Naive thymus-derived CD4-positive, alpha-beta T cell (primary cell): ENCODE results near the gene GIMAP5. TPM values are rescaled to one million over a fixed set of nuclear protein-coding genes. Genes with fewer than 3 reads are reported as not detected.

ENCODE experiments used
- ATAC-seq: fragments of 150-1000 bp; cut with Tn5 transposase; 2 replicates; pipeline ENCODE4 v1.10.0; 2021; ENCODE audit warnings: mild to moderate bottlenecking, moderate library complexity
- CTCF ChIA-PET: fragments of 350-600 bp; sonication (Branson Sonifier 250); formaldehyde crosslinking; loops from one replicate; lab custom pipeline; 2021; ENCODE audit warnings: antibody characterized with exemption; lab: Charles Lee
- POLR2A ChIA-PET: fragments of 350-600 bp; sonication (Branson Sonifier 250); formaldehyde crosslinking; loops from one replicate; lab custom pipeline; 2021; ENCODE audit warnings: antibody characterized with exemption, inconsistent platforms; lab: Charles Lee
- DNase-seq, 9 donors: peaks; one replicate each; pipeline versions ENCODE4 v3.0.0 to v3.0.0-alpha.2; 2020 to 2022; ENCODE audit warnings: mixed read lengths in 1 of 9
- H3K27ac ChIP-seq: one replicate; pipeline ENCODE4 v1.7.0; 2013; ENCODE audit warnings: mild to moderate bottlenecking, low read depth, low read length, moderate library complexity
- H3K27me3 ChIP-seq, 2 donors: one replicate each; pipeline ENCODE4 v1.7.0; 2013; ENCODE audit warnings: low read length in 2 of 2, mild to moderate bottlenecking in 2 of 2, moderate library complexity in 2 of 2; ENCODE audit not compliant: control insufficient read depth in 2 of 2, insufficient read depth in 2 of 2
- H3K36me3 ChIP-seq, 3 experiments: 1 replicate in 2 of 3; 2 replicates in 1 of 3; pipeline ENCODE4 v1.7.0; 2013; ENCODE audit warnings: low read length in 3 of 3, mild to moderate bottlenecking in 3 of 3, moderate library complexity in 1 of 3; ENCODE audit not compliant: insufficient read depth in 3 of 3, control insufficient read depth in 2 of 3
- H3K4me1 ChIP-seq, 2 donors: one replicate each; pipeline ENCODE4 v1.7.0; 2013; ENCODE audit warnings: low read length in 2 of 2, mild to moderate bottlenecking in 2 of 2, moderate library complexity in 1 of 2; ENCODE audit not compliant: control insufficient read depth in 2 of 2, insufficient read depth in 2 of 2
- H3K4me3 ChIP-seq: 2 replicates; pipeline ENCODE4 v1.7.0; 2013; ENCODE audit warnings: mild to moderate bottlenecking, low read length
- H3K9me3 ChIP-seq, 3 experiments: 1 replicate in 2 of 3; 2 replicates in 1 of 3; pipeline ENCODE4 v1.7.0; 2013; ENCODE audit warnings: low read length in 3 of 3; ENCODE audit not compliant: control insufficient read depth in 2 of 3
- H3K27ac Mint-ChIP-seq, 9 donors: one replicate each; pipeline ENCODE4 v1.8.0; 2020 to 2022; ENCODE audit warnings: mixed read lengths in 9 of 9, mild to moderate bottlenecking in 8 of 9, moderate library complexity in 5 of 9, inconsistent platforms in 2 of 9
- H3K27me3 Mint-ChIP-seq, 5 donors: one replicate each; pipeline ENCODE4 v1.8.0; 2021 to 2022; ENCODE audit warnings: mixed read lengths in 5 of 5, mild to moderate bottlenecking in 1 of 5
- H3K36me3 Mint-ChIP-seq, 5 donors: one replicate each; pipeline ENCODE4 v1.8.0; 2020 to 2022; ENCODE audit warnings: mixed read lengths in 5 of 5, mild to moderate bottlenecking in 3 of 5, inconsistent platforms in 1 of 5
- H3K4me1 Mint-ChIP-seq, 7 donors: one replicate each; pipeline ENCODE4 v1.8.0; 2020 to 2022; ENCODE audit warnings: mixed read lengths in 7 of 7, mild to moderate bottlenecking in 3 of 7, inconsistent platforms in 1 of 7
- H3K4me3 Mint-ChIP-seq, 10 donors: one replicate each; pipeline ENCODE4 v1.8.0; 2020 to 2022; ENCODE audit warnings: mild to moderate bottlenecking in 10 of 10, mixed read lengths in 10 of 10, moderate library complexity in 6 of 10, inconsistent platforms in 2 of 10
- H3K9me3 Mint-ChIP-seq, 11 donors: one replicate each; pipeline ENCODE4 v1.8.0; 2020 to 2022; ENCODE audit warnings: mixed read lengths in 11 of 11, mild to moderate bottlenecking in 4 of 11, inconsistent platforms in 1 of 11, moderate library complexity in 1 of 11
- intact Hi-C, 2 donors: fragments of 100-400 bp; cut with micrococcal nuclease; formaldehyde crosslinking; loops; one replicate each; pipeline ENCODE4 v1.15.1; 2023
- polyA plus RNA-seq, 2 donors: library from polyadenylated mRNA; unstranded; fragments of 300-500 nt; fragmentation: Illumina TruSeq; gene quantifications; one replicate each; pipeline ENCODE4 v1.2.3, GENCODE V29; 2021
- total RNA-seq, 6 experiments: library from RNA in 5 of 6; stranded (reverse) in 5 of 6; gene quantifications; 1 replicate in 5 of 6; 2 replicates in 1 of 6; pipeline ENCODE4 v1.2.3 and lab custom pipeline; 2021 to 2026

The GIMAP5 gene
- total and polyA plus RNA-seq, 7 experiments from 2014 or later = 58.1 to 819 (median 373) TPM

- ATAC-seq (no peak), DNase-seq (no peak)
- H3K4me1 Mint-ChIP-seq = peaks cover 0 to 12% (median 0%) of the 10 kb centered on the region in 7 donors
- Histone ChIP-seq H3K27me3 (no peaks in the 10 kb centered on the region), H3K4me3 (no peak overlapping the region), H3K36me3 (no peaks in the 10 kb centered on the region), H3K4me1 (no peaks in the 10 kb centered on the region), H3K9me3 (no peaks in the 10 kb centered on the region), H3K27ac (no peak overlapping the region)
- peaks cover 0 to 18% (median 4%) of the 10 kb centered on the region in 5 donors for H3K27me3 Mint-ChIP-seq
- ChIA-PET POLR2A (no interaction called here), CTCF (no interaction called here)
- intact Hi-C loops = no loop called here
- no peak overlapping the region for H3K27ac Mint-ChIP-seq
- H3K9me3 Mint-ChIP-seq = no peaks in the 10 kb centered on the region
- H3K4me3 Mint-ChIP-seq = no peak overlapping the region
- H3K36me3 Mint-ChIP-seq = no peaks in the 10 kb centered on the region
Observed at GRCh38 chr7:150788474-150789269, 51.5 kb downstream of the GIMAP5 start.

- H3K27ac Mint-ChIP-seq = no peak overlapping the region
- Histone ChIP-seq H3K4me3 (no peak overlapping the region), H3K9me3 (no peaks in the 10 kb centered on the region), H3K27ac (no peak overlapping the region), H3K36me3 (no peaks in the 10 kb centered on the region), H3K4me1 (no peaks in the 10 kb centered on the region), H3K27me3 (no peaks in the 10 kb centered on the region)
- H3K27me3 Mint-ChIP-seq = peaks cover 0 to 12% (median under 1%) of the 10 kb centered on the region in 5 donors
- DNase-seq (no peak), ATAC-seq (no peak)
- H3K9me3 Mint-ChIP-seq = peaks cover 0 to under 1% (median 0%) of the 10 kb centered on the region in 11 donors
- intact Hi-C loops = no loop called here
- no peaks in the 10 kb centered on the region for H3K36me3 Mint-ChIP-seq
- POLR2A ChIA-PET = no interaction called here
- CTCF ChIA-PET = no interaction called here
- peaks cover 0 to 11% (median 0%) of the 10 kb centered on the region in 7 donors for H3K4me1 Mint-ChIP-seq
- no peak overlapping the region for H3K4me3 Mint-ChIP-seq
Observed at GRCh38 chr7:150790416-150791075, 53.3 kb downstream of the GIMAP5 start.

GRCh38 chr7:150791304-150791703, 54.1 kb downstream of the GIMAP5 start:
- H3K4me1 Mint-ChIP-seq = peaks cover 0 to 7% (median 0%) of the 10 kb centered on the region in 7 donors
- Histone ChIP-seq H3K4me1 (no peaks in the 10 kb centered on the region), H3K36me3 (no peaks in the 10 kb centered on the region), H3K27me3 (no peaks in the 10 kb centered on the region), H3K9me3 (peaks cover 0 to 8% (median 0%) of the 10 kb centered on the region in 3 experiments), H3K4me3 (no peak overlapping the region), H3K27ac (no peak overlapping the region)
- peaks cover 0 to 12% (median 4%) of the 10 kb centered on the region in 5 donors for H3K27me3 Mint-ChIP-seq
- H3K9me3 Mint-ChIP-seq = peaks cover 0 to 8% (median 0%) of the 10 kb centered on the region in 11 donors
- no peak overlapping the region for H3K4me3 Mint-ChIP-seq
- ChIA-PET POLR2A (no interaction called here), CTCF (no interaction called here)
- intact Hi-C loops = no loop called here
- peaks cover 0 to 5% (median 0%) of the 10 kb centered on the region in 5 donors for H3K36me3 Mint-ChIP-seq
- ATAC-seq (no peak), DNase-seq (no peak)
- H3K27ac Mint-ChIP-seq = no peak overlapping the region

GRCh38 chr7:150791746-150792452, 54.7 kb downstream of the GIMAP5 start:
- DNase-seq = no peak
- CTCF ChIA-PET = no interaction called here
- H3K27ac ChIP-seq = no peak overlapping the region
- ATAC-seq = no peak
- Mint-ChIP-seq H3K27ac (no peak overlapping the region), H3K36me3 (peaks cover 0 to 7% (median 0%) of the 10 kb centered on the region in 5 donors), H3K27me3 (peaks cover 0 to 12% (median 5%) of the 10 kb centered on the region in 5 donors), H3K4me3 (no peak overlapping the region), H3K9me3 (peaks cover 0 to 9% (median 0%) of the 10 kb centered on the region in 11 donors), H3K4me1 (peaks cover 0 to 7% (median 0%) of the 10 kb centered on the region in 7 donors)
- no peaks in the 10 kb centered on the region for H3K4me1 ChIP-seq
- H3K9me3 ChIP-seq = peaks cover 0 to 9% (median 0%) of the 10 kb centered on the region in 3 experiments
- H3K4me3 ChIP-seq = no peak overlapping the region
- H3K27me3 ChIP-seq = no peaks in the 10 kb centered on the region
- H3K36me3 ChIP-seq = no peaks in the 10 kb centered on the region
- intact Hi-C loops = no loop called here
- POLR2A ChIA-PET = no interaction called here

Other genes starting within 250 kb of the GIMAP5 start
- gene GIMAP7, start 222.5 kb upstream of the GIMAP5 start, total RNA-seq = 100 to 1,000 TPM in 3 of 5 experiments, 10 to 100 TPM in 2; 66.3 to 555 (median 321) TPM
- gene GIMAP7, start 222.5 kb upstream of the GIMAP5 start, polyA plus RNA-seq = 1,000 to 10,000 TPM in 1 of 2 donors, 100 to 1,000 TPM in 1; 772 to 1,293 TPM
- 100 to 1,000 TPM in 4 of 5 experiments, 10 to 100 TPM in 1; 74.9 to 413 (median 406) TPM for gene GIMAP4, start 170.0 kb upstream of the GIMAP5 start, total RNA-seq
- gene GIMAP4, start 170.0 kb upstream of the GIMAP5 start, polyA plus RNA-seq = 100 to 1,000 TPM; 405 to 762 TPM
- gene GIMAP6, start 105.0 kb upstream of the GIMAP5 start, total RNA-seq = 100 to 1,000 TPM in 3 of 5 experiments, 10 to 100 TPM in 2; 40.3 to 173 (median 152) TPM
- 100 to 1,000 TPM; 130 to 188 TPM for gene GIMAP6, start 105.0 kb upstream of the GIMAP5 start, polyA plus RNA-seq
- gene GIMAP2, start 51.7 kb upstream of the GIMAP5 start, total RNA-seq = 100 to 1,000 TPM in 3 of 5 experiments, 10 to 100 TPM in 2; 79.4 to 286 (median 122) TPM
- gene GIMAP2, start 51.7 kb upstream of the GIMAP5 start, polyA plus RNA-seq = 100 to 1,000 TPM; 150 to 153 TPM
- 100 to 1,000 TPM in 2 of 5 experiments, 10 to 100 TPM in 3; 23.3 to 124 (median 32.6) TPM for gene GIMAP1, start 20.8 kb upstream of the GIMAP5 start, total RNA-seq
- 100 to 1,000 TPM in 1 of 2 donors, 10 to 100 TPM in 1; 75.4 to 104 TPM for gene GIMAP1, start 20.8 kb upstream of the GIMAP5 start, polyA plus RNA-seq
- 1 to 10 TPM in 3 of 5 experiments, not detected in 2; 2.0 to 7.1 (median 2.8) TPM for gene TMEM176B, start 62.9 kb downstream of the GIMAP5 start, total RNA-seq
- gene TMEM176B, start 62.9 kb downstream of the GIMAP5 start, polyA plus RNA-seq = under 1 TPM in 1 of 2 donors, not detected in 1; 0.53 TPM
- gene TMEM176A, start 63.4 kb downstream of the GIMAP5 start, total RNA-seq = 1 to 10 TPM in 3 of 5 experiments, not detected in 2; 1.3 to 4.4 (median 1.8) TPM
- gene TMEM176A, start 63.4 kb downstream of the GIMAP5 start, polyA plus RNA-seq = under 1 TPM; 0.35 to 0.38 TPM
- gene AOC1, start 115.1 kb downstream of the GIMAP5 start, total RNA-seq = under 1 TPM in 1 of 5 experiments, not detected in 4; 0.56 TPM
- not detected for gene AOC1, start 115.1 kb downstream of the GIMAP5 start, polyA plus RNA-seq
- gene KCNH2, start 240.9 kb downstream of the GIMAP5 start, total RNA-seq = 1 to 10 TPM in 4 of 5 experiments, under 1 TPM in 1; 0.56 to 4.9 (median 3.2) TPM
- gene KCNH2, start 240.9 kb downstream of the GIMAP5 start, polyA plus RNA-seq = 1 to 10 TPM; 3.0 to 5.2 TPM